Right kidney (tissue), 1 donor: ENCODE data around the gene KCNK15.

ENCODE experiments used
- DNase-seq: peaks from one replicate; pipeline ENCODE4 v3.0.0-alpha.2; 2016

Gene KCNK15

GRCh38 chr20:44790638-44791393 is 45.2 kb downstream of the KCNK15 start:
- no peak for DNase-seq

- no peak for DNase-seq
These were observed 47.1 kb downstream of the KCNK15 start for GRCh38 chr20:44792796-44793195.

GRCh38 chr20:44795836-44796235 is 50.2 kb downstream of the KCNK15 start:
- no peak for DNase-seq

GRCh38 chr20:44796311-44796710 is 50.6 kb downstream of the KCNK15 start:
- DNase-seq: no peak

GRCh38 chr20:44796758-44797457 is 51.2 kb downstream of the KCNK15 start:
- no peak for DNase-seq

- DNase-seq: no peak
These were observed 54.0 kb downstream of the KCNK15 start for GRCh38 chr20:44799691-44800090.

- no peak for DNase-seq
These were observed 54.9 kb downstream of the KCNK15 start for GRCh38 chr20:44800391-44801046.
